Lower leg skin (tissue), 3 donors: Measurements from ENCODE around the gene SLX4IP.

Experiments used
- POLR2A ChIP-seq, 2 donors: fragments of 450-650 bp; IDR thresholded peaks; one replicate each; pipeline ENCODE4 v1.6.1; 2016 to 2017; ENCODE audit warnings: antibody characterized with exemption in 2 of 2, mild to moderate bottlenecking in 1 of 2, moderate library complexity in 1 of 2
- TF ChIP-seq, protein P1 (sequence below), 3 donors: fragments of 450-650 bp; IDR thresholded peaks; one replicate each; pipeline ENCODE4 v1.5.1; 2016; ENCODE audit warnings: antibody characterized with exemption in 3 of 3, mild to moderate bottlenecking in 3 of 3, moderate library complexity in 2 of 3

- TF ChIP-seq, protein P1, sequence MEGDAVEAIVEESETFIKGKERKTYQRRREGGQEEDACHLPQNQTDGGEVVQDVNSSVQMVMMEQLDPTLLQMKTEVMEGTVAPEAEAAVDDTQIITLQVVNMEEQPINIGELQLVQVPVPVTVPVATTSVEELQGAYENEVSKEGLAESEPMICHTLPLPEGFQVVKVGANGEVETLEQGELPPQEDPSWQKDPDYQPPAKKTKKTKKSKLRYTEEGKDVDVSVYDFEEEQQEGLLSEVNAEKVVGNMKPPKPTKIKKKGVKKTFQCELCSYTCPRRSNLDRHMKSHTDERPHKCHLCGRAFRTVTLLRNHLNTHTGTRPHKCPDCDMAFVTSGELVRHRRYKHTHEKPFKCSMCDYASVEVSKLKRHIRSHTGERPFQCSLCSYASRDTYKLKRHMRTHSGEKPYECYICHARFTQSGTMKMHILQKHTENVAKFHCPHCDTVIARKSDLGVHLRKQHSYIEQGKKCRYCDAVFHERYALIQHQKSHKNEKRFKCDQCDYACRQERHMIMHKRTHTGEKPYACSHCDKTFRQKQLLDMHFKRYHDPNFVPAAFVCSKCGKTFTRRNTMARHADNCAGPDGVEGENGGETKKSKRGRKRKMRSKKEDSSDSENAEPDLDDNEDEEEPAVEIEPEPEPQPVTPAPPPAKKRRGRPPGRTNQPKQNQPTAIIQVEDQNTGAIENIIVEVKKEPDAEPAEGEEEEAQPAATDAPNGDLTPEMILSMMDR (IDR thresholded peaks at IDR 0.05), result no peak
- TF ChIP-seq POLR2A (IDR thresholded peaks at IDR 0.05), result no peak
These were observed 57.0 kb downstream of the SLX4IP start for GRCh38 chr20:10492065-10492464.
